Body of pancreas (tissue), 4 donors: Measurements from ENCODE around the gene ITGAV.

Source experiments
- POLR2A ChIP-seq, 3 donors: fragments of 450-650 bp; IDR thresholded peaks; one replicate each; pipeline ENCODE4 v1.6.1; 2016; ENCODE audit warnings: antibody characterized with exemption in 3 of 3, mild to moderate bottlenecking in 2 of 3
- TF ChIP-seq, protein P1 (sequence below), 7 experiments: fragments of 450-650 bp in 4 of 7; fragments of 200-600 bp in 3 of 7; sonication (generic) in 3 of 7; IDR thresholded peaks; one replicate each; pipeline ENCODE4 v1.5.1; 2016 to 2019; ENCODE audit warnings: antibody characterized with exemption in 7 of 7

DNA sequence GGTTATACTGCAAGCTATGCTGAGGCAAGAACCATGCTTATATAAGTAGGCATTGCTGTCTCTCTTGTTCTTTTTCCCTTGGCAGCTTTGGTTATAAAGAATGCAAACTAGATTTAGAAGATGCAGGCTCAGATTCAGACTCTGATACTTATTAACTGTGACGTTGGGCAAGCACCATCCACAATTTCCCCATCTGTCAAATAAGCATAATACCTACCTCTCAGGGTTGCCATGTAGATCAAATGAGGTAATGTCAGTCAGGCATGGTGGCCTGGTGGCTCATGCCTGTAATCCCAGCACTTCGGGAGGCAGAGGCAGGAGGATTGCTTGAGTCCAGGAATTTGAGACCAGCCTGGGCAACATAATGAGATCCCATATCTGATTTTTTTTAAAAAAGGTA, 21.7 kb downstream of the ITGAV start:
- TF ChIP-seq, protein P1, sequence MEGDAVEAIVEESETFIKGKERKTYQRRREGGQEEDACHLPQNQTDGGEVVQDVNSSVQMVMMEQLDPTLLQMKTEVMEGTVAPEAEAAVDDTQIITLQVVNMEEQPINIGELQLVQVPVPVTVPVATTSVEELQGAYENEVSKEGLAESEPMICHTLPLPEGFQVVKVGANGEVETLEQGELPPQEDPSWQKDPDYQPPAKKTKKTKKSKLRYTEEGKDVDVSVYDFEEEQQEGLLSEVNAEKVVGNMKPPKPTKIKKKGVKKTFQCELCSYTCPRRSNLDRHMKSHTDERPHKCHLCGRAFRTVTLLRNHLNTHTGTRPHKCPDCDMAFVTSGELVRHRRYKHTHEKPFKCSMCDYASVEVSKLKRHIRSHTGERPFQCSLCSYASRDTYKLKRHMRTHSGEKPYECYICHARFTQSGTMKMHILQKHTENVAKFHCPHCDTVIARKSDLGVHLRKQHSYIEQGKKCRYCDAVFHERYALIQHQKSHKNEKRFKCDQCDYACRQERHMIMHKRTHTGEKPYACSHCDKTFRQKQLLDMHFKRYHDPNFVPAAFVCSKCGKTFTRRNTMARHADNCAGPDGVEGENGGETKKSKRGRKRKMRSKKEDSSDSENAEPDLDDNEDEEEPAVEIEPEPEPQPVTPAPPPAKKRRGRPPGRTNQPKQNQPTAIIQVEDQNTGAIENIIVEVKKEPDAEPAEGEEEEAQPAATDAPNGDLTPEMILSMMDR (IDR thresholded peaks at IDR 0.05), result no peak
- TF ChIP-seq POLR2A (IDR thresholded peaks at IDR 0.05), result no peak
